NCI-H345 treated with DMSO at 0.1 percent for 48 hours (cell line): ENCODE data around the gene CCR6.
"Not testable (repeated sequence)": the region's sequence is repeated elsewhere in the genome, so short reads cannot be mapped to it uniquely, and the experiment has no call there.

Source experiments
- DNase-seq: peaks from one replicate; lab custom pipeline; 2025; ENCODE audit not compliant: unreplicated experiment; lab: John Stamatoyannopoulos, UW

The CCR6 gene

DNA sequence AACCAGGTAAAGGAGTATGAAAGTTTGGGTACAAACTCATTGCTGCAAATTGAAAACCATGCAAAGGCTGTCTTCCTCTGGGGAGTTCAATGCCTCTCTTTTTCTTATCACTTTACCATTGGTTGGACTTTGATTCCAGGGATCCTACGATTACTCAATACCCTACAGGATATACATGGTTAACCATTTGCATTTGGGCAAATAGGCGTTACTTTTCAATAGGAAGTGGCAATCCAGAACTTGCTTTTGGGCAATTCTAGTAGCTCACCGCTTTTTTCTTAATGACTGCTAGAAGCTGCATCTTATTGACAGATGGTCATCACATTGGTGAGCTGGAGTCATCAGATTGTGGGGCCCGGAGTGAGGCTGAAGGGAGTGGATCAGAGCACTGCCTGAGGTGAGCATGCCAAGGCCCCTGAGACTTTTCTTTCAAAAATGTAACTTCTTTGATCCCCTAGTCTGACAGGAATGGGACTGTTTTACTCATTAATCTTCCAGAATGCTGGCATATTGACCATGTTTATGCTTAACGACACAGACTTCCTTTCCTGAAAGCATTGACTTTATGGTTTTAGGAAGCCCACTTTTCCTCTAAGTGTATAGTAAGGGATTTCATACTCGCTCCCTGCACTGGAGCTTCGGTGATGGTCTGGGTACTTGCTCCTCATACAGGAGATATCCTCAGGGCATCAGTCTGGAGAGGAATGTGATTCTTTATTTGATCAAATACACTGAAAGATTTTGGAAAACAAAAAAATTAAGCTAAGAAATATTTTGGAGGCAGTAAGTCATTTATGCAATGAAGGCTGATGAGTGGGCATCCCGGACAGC is at the start of gene CCR6:
TSS of gene CCR6 (plus strand) at position 270 of the 831 bp plus-strand sequence. CDS start 13,039 bp downstream, outside the sequence.
- DNase-seq = no peak

DNA sequence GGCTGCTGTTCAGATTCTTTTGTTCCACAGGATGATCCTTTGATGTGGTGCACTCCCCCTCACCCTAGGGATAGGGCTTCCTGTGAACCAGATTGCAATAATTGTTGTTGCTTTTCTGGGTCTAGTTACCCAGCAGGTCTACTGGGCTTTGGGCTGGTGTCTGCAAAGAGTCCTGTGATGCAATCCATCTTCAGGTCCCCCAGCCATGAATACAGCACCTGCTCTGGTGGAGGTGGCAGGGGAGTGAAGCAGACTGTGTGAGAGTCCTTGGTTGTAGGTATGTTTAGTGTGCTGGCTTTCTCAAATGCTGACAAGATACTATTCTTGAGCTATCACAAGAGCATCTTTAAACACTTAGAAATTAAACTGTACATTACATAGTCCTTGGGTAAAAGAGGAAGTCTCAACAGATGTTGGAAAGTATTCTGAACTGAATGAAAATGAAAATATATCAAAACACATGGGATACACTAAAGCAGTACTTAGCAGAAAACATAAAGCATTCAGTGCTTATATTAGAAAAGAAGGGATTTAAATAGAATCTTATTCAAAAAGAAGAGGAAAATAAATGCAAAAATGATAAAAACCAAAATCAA is 49.1 kb upstream of the CCR6 start:
- DNase-seq = no peak

DNA sequence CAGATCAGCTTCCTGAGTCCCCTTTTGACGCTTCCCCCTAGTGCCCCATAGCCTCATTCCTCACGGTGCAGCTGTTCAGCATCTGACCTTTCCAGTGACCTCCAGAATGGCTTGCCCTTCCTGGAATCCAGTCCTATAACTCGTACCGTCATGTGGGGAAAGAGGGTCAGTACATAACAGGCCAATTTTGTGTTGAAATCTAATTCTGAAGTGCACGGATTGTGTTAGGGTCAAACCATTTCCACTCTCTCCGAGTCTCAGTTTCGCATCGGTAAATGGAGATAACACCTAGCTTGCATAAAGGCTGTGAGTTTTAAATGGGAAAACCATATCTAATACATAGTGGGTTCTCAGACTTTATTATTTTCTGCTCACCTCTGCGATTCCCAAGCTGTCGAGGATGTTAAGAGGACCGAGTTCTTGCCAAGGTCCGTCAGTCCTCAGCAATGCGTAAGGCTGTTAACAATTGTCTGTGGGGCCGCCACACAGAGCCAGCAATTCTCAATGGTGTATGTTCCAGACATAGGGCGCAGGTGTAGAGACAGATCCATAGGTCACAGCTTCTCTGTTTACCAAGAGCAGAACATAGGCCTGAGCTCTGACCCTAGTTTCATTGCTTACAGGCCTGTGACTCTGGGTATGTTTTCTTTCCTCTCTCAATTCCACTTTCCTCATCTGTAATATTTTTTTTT is 45.5 kb upstream of the CCR6 start:
- DNase-seq = no peak

DNA sequence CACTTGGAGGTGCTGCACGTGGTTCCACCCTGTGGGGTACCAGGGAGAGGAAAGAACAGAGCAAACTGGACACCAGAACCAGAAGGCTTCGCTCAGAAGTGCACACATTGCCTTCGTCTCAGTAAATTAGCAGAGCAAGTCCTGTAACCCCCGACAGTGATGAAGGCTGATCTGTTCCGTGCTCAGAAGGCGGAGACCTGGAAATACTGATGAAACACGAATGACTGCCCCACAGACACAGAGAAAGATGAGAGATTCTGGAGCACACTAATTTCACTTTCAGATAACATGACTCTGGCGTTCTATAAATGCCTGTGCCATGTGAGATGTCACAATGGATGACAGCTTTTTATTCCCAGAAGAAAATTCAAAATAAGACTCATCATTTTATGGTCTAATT is 44.2 kb upstream of the CCR6 start:
- no peak for DNase-seq

DNA sequence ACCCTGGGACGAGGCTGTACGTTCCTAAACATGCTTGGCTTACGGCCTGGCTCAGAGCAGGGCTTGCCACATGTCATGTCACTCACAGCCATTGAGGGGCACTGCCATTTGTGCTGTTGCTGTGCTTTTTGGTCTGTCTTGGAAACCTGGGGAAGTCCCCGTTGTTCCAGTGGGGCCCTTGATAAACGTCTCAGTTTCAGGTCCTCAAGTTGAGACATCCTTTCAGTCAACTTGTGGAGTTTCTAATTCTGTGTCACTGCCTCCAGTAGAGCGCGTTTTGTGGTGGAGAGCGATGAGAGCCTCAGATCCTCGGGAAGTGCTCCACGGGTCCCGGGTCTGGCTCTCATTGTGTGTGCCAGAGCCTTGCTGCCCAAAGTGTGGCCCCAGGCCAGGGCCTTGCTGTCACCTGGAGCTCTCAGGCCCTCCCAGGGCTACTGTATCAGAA is 43.0 kb upstream of the CCR6 start:
- no peak for DNase-seq

DNA sequence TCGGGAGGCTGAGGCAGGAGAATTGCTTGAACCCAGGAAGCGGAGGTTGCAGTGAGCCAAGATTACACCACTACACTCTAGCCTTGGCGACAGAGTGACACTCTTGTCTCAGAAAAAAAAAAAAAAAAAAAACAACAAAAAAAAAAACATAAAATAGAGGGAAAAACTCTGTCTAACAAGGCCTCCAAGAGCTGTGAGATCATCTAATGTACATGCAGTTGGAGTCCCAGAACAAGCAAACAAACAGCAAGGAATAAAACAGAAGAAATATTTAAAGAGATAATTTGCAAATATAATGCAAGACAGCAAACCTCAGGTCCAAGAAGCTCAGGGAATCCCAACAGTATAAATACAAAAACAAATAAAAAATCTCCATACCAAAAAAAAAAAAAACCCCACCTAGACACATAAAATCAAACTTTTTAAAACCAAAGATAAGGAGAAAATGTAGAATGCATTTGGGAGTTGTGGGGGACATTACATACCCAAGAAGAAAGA is 35.0 kb upstream of the CCR6 start:
- no peak for DNase-seq

DNA sequence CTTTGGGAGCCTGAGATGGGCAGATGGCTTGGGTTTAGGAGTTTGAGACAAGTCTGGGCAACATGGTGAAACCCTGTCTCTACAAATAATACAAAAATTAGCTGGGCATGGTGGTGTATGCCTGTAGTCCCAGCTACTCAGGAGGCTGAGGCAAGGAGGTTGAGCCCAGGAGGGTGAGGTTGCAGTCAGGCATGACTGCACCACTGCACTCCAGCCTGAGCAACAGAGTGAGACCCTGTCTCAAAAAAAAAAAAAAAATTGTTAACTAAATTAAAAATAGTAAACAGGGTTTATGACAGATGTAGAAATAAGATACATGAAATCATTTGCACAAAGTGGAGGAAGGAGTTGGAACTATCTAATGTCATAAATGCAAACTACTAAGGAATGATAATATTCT is 34.2 kb upstream of the CCR6 start:
- DNase-seq = not testable (repeated sequence)

DNA sequence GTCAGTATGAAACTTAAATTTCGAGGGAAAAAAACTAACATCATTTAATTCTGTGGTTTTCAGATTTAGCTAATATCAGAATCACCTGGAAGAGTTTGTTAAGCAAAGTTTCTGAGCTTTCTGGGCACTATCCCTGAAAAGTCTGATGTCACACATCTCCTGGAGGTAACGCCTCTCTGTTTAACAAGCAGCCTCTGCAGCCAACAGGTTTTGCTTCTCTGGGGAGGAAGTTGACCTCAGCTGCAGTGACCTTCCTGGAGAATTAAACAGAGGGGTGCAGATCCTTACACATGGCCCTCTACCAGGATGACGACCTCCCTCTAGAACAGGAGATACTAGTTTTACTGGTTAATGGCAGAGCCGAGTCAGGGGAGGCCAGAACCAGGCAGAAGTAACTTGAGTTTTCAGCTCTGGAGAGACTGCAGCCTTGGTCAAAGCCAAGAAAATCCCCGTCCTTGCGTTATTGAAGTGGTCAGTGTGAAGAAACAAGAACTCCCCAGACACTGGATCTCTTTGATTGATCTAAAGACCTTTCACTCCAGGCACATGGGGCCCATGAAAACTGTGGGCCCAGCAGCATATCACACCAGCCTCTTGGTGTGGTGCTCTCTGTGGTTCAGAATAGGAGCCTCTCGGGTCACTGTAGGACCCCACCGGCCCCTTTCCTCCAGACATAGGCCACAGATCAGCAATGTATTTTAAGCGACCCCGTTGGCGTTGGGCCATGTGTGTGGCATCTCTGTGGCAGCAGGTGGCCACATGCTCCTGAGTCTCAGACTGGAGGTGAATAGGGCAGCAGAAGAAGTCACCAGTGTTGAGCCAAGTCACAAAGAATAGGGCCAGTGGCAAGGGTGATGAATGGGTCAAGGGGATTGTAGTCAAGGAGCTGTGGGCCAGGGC is 33.4 kb upstream of the CCR6 start:
- no peak for DNase-seq

DNA sequence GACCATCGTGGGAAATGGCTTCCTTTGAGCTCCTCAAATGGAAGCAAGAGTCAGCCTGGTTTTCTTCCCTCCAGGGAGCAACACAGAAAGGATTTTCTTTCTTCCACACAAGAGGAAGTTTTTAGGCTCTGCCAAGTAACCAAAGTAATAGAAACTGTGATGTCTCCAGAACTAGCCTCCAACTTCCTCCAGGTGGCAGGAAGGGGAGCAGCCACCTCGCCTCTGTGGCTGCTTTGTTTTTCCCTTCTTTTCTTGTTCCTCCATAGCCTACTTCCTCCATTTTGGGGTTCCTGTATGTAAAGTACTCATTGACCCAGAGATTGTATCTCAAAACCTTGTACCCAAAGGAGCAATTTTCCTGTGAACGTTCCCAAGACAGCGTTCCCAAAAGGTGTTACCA is 32.7 kb upstream of the CCR6 start:
- no peak for DNase-seq

DNA sequence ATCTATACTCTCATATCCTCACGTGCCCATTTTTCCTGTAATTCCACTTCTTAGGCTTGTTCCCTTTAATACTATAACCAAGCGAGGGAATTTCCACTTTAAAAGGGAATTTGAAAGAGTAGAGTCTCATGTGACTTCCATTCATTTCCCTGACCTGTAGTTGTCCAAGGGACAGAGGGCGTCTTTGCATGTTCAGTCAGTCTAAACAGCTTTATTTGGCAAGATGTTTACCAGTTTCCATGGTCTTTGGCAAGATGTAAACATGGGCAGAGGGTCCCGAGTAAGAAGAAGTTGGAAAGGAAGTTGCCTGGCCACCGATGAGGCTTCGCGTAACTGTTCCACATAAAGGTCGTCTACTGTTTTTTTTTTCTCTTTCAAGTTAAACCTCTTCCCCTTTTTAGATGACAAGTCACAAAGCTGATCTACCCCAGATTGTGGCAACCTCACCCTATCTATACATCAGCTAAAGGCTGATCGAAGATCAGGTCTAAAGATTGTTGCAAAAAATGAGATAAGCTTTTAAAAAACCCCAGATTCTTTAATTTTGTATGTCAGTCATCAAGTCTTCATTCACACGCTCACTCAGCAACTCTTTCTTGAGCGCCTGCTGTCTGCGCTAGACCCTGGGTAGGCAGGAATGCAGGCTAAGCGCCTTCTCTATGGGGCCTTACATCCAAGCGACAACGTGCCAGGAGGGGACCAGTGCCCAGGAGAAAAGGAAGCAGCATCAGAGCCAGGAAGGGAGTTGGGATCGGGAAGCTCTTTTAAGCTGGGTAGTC is 31.7 kb upstream of the CCR6 start:
- DNase-seq = no peak

DNA sequence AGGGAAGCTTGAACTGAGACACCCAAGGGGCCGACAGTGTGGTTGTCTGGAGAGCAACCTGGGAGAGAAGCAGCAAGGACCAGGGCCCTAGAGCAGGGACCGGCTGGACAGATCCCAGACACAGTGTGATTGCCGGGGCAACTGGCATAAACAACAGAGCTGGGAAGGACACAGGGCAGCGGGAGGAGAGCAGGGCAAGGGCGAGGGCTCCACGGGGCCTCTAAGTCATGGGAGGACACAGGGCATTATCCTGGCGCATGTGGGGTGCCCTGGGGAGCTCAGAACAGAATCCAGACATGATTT is 31.1 kb upstream of the CCR6 start:
- DNase-seq = no peak

DNA sequence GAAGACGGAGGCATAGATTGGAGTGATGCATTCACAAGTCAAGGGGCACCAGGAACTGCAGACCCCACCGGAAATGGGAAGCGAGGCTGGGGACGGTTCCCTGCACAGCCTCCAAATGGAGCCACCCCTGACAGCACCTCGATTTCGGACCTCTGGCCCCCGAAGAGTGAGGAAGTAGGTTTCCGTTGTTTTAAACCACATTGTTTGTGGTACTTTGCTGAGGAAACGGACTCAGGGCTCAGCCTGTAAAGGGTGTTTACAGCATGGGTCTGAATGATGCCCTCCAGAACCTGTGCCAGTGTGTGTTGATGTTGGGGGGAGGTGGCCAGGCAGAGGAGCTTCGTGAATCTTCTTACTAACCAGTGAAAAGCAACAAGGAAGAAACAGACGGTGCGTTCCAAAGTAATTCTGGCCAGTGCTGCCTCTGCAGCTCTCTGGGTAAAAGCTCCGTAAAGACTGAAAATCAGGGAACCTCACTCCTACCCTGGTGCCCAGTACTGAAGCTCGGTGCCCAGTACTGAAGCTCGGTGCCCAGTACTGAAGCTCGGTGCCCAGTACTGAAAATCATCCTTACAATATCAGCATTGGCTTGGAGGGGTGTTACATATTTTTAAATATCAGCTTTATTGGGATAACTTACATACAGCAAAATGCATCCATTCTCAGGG is 30.1 kb upstream of the CCR6 start:
- no peak for DNase-seq

DNA sequence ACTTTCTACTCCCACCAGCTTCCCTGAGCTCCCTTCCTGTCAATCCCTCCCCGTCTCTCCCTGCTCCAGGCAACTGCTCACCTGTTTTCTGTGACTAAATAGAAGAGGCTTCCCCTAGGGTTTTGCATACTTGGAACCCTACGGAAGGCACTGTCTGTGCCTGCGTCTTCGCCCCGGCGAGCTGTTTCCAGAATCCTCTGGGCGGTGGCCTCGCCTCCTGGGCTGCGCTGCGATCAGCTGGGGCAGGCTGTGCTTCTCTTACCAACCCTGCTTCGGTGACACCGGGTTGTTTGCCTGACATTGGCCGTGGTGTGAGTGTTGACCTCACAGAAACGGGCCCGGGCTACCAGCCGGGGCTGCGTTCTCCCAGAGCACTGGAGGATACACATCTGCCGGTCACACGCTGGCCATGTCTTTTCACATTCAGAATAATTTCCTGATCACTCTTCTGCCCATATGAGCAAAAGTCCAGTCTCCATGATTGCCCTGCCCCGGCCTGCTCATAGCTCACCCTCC is 29.4 kb upstream of the CCR6 start:
- no peak for DNase-seq

DNA sequence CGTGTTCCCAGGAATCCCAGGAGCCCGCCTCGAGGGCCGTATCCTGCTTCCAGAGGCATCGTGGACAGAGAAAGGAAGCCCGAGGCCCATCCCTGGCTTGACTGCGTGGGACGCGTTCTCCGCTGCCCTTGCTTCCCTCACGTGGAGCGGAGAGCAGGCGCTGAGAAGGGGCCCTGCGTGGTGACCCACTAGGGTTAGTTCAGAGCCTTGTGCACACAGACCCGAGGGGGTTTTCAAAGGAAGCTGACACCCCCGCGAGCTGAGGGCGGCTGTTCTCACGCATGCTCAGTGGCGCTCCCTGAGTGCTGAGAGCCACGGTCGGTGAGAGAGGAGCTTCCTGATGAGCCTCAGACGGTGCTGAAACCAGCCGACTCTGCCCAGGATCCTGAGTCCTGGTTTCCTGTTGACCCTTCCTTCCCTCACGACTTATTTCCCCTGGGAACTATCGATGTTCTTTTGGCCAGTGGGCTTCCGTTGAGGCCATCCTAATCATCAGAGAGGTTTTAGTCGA is 28.9 kb upstream of the CCR6 start:
- DNase-seq = no peak

DNA sequence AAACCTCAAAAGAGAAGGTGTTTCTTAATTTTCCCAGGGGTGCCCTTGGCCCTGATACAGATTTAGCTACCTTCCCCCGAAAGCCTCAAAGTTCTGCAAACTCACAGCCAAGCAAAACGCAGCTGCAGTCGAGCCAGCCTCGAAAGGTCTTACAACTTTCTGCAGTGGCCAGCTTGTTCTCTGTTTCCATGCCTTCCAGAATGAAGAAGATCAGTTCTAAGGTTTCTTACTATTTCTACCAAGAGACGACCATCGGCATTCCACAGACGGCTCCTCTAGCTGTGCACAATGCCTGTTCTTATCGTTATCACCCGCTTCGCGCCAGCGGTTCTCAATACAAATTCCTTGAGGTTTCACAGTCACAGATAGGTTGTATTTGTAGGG is 28.5 kb upstream of the CCR6 start:
- no peak for DNase-seq

DNA sequence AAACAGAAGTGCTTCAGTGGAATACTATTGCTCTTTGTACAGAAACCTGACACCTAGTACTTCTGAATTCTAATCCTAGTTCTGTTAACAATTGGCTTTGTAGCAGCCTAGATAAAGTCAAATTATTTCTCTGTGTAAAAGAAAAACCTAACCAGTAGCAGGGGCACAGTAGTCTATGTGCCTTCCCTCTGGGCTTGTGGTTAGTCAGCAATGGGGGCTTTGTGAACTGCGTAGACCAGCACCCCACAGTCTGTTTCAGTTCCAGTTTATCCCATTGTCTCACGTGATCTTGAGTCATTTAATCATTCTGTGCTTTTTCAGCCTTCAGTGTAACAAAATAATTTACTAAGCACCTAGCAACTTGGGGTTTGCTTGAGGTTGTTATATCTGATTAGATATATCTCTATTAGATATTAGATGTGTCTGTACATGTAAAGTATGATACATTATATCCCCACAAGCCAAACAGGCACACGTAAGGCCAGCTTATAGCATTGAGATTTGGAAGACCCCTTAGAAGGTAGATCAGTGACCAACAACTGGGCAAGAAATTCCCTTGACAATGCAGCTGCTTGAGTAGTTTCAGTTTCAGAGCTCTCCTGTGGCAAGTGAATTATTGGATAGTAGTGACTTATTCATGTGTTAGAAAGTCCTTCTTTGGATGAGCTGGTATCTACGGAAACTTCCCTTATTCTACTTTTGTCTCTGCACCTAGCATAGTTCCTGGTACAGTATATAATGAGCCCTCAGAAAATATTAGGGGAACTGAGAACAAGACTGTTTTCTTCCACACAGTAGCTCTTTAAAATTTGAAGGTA is 27.9 kb upstream of the CCR6 start:
- no peak for DNase-seq

DNA sequence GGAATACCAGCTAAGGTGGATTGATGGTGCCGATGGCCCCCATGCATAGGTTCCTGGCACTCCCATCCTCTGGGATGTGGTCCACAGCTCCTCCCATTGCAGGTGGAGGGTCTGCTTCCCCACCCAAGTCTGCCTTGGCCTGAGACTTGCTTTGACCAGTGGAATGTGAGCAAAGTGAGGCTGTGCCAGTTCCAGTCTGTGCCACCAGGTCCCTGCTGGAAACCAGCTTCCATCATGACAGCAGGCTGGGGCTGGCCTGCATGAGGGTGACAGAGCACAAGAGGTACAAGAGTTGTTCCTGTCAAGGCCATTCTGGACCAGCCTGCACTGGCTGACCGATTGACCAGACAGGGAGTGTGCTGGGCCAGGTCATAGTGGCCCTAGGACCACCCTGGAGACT is 27.0 kb upstream of the CCR6 start:
- no peak for DNase-seq

DNA sequence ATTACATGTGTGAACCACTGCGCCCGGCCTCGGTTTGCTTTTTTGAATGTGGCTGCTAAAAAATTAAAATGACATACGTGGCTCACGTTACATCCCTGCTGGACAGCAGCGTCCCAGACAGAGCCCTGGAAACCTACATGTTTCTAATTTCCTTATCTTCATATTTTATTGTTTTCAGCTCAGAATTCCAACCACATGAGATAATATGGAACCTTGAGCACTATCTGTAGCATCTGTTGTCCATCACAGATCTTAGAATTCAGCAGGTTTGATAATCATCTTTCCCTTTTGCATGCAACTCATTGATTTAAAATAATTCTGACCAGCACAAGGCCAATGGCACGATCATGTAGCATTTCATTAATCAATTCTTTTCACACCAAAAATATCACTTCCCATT is 25.9 kb upstream of the CCR6 start:
- no peak for DNase-seq

DNA sequence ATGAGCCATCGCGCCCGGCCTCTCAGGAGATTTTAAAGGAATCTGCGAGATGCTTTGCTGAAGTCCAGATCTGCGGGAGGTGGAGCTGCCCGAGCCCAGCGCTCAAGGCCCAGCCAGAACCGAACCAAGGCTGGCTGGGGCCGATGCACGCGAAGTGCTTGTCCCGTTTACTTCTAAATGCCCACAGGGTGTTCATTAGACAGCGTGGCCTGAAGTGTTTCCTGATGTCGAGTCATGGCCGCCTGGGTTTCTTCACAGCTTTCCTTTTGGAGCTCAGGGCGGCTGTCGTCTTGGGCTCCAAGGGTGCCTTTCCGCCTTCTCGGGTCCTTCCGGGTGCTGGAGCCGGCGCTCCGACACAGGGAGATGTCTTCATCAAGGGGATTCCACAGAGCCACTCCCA is 25.1 kb upstream of the CCR6 start:
- no peak for DNase-seq
